GOT3 (cell line): ENCODE results near the gene CDK11B.
"Not testable (repeated sequence)": the region's sequence is repeated elsewhere in the genome, so short reads cannot be mapped to it uniquely, and the experiment has no call there.

Experiments used
- DNase-seq: peaks from one replicate; lab custom pipeline; 2025; ENCODE audit warnings: mixed read lengths; lab: John Stamatoyannopoulos, UW

The CDK11B gene

DNA sequence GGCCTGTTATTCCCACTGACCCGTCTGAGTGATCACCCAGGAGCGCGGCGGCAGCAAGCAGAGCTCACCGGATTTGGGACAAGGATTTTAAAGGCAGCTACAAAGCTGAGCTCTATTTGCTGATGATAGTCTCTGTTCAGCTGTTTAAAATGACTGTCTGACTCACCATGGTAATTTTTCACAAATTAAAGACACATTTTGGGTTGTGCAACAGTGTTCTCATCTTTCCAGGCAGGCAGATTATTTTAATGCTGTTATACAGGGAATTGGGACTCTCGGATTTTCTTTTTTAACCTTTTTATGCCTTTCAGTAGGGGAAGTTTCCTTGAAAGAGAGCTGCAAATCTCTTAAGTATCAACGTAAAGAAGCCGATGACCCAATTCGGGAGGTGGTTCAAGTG lies 3.6 kb upstream of the CDK11B start:
- DNase-seq: not testable (repeated sequence)

DNA sequence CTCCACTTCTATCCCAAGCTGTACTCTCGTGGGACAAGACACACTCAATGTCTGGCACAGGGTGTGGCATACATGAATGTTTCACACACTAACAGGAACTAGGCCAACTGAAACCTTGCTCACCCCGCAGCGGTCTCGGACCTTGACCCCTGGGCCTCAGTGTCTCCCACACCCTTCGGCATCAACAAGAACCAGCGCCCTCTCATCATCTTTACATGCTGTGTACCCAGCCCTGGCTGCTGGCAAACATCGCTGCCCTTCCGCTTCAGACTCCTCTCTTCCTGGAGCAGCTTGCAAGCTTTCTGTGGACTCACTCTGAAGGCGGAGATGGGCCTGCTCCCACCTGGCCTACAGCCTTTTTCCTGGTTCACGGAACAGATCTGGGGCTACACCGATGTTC lies 10.5 kb downstream of the CDK11B start:
- DNase-seq: not testable (repeated sequence)

DNA sequence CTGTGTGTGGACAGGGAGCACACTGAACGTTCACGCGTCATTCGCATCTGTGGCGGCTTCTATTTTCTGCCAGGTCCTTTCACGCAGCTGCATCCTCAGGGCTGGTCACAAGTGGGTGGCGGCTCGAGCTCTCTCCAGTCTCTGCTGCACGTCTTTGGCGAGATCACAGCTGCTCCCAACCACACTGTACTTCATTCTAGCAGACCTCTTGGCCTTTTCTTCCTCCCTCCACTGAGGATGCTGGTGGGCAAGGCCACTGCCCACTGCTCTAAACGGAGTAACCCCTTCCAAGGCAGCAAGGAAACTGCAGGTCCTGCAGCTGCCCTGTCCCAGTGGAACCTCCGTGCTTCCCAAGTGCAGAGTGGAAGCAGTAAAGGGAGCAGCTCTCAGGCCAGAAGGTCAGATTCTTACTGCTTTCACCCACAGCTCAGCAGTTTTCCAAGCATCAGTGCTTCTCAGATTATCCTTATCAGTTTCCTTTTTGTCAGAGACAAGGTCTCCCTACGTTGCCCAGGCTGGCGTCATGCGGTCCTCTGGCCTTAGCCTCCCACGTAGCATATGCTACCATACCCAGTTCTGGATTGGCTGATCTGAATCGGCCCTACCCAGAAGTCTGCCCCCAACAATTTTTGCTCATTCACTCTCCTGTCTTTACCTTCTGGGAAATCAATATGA lies 11.1 kb downstream of the CDK11B start:
- not testable (repeated sequence) for DNase-seq

DNA sequence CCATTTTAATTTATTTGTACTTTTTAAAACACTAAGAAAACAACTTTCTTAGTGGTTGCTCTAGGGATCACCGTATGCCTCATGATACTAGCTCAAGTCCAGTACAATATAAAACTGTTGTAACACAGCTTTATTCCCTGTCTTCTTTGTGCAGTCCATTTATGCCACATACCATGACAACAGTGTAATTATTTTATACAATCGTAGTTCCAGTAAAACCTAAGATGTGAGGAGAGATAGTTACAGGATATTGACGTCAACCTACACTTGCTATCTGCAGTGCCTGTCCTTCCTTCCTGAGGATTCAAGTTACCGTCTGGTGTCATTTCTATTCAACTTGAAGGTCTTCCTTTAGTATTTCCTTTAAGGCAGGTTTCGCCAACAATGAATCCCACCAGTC lies 12.5 kb downstream of the CDK11B start:
- DNase-seq: not testable (repeated sequence)

DNA sequence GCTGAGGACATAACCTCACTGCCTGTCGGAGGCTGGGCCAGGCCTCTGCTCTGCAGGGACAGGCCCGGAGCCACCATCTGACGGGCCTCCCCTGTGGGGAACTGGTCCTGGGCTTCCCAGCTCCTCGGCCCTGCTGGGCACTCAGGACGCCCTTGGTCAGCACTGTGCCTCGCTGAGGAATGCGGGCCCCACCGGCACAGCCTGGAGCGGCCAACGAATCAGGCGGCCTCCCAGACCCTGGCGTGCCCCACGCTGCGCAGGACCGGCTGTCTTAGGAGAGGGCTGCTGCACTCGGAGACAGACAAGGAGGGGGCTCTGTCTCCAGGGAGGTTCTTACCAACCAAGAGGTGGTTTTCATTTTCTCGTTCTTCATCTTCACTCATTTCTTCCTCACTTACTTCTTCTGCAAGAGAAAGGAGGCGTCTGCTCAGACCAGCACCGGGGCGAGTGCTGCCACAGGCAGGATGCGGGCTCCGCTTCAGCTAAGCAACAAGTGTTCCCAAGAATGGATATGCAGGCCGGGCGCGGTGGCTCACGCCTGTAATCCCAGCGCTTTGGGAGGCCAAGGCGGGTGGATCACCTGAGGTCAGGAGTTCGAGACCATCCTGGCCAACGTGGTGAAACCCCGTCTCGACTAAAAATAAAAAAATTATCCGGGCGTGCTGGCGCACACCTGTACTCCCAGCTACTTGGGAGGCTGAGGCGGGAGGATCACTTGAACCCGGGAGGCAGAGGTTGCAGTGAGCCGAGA lies 17.9 kb downstream of the CDK11B start:
- not testable (repeated sequence) for DNase-seq

DNA sequence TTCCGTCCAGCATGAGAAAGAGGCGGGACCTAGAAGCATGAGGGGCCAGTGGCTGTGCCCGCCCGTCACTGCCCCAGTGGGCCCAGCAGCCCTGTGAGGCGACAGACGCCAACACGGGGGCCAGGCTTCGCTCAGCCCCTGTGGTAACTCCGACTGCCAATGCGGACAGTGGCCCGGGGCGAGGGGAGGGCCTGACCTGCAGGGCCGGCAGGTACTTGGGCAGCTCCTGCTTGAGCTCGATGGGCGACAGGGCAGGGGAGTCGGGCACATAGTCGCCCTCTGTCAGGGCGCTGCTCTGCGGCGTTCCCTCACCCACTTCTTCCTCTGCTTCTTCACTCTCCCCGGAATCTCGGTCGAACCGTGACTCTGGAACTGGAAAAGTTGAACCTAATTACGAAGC lies 18.7 kb downstream of the CDK11B start:
- DNase-seq: not testable (repeated sequence)

DNA sequence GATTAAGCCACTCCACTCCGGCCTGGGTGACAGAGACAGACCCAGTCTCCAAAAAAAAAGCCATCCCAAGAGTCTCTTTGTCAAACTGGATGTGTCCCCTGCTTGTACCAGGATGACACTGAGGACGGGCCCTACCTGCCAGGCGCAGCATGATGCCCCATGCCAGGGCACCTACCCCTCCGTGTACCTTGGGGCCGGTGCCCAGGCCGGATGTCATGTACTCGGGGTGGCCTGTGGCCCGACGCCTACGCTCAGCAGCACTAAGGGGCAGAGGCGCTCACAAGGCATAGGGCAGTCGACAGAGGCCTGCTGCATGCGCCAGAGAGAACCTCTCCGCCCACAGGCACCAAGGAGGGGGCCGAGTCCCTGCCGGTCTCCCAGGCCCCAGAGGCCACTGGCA lies 19.4 kb downstream of the CDK11B start:
- DNase-seq: not testable (repeated sequence)

DNA sequence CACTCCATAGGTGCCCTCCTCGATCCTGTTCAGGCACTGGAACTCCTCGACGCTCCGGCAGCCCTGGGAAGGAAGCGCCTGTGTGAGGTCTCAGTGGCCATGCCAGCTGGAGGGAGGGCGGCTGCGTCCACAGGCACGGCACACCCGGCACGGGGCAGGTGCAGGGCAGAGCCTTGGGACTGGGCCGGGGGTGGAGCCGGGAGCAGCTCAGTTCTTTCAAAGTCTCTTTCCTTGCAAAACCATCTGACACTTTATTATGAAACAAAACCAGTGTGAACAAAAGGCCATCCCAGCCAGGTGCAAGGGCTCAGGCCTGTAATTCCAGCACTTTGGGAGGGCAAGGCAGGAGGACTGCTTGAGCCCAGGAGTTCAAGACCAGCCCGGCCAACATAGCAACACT lies 20.3 kb downstream of the CDK11B start:
- DNase-seq: not testable (repeated sequence)

DNA sequence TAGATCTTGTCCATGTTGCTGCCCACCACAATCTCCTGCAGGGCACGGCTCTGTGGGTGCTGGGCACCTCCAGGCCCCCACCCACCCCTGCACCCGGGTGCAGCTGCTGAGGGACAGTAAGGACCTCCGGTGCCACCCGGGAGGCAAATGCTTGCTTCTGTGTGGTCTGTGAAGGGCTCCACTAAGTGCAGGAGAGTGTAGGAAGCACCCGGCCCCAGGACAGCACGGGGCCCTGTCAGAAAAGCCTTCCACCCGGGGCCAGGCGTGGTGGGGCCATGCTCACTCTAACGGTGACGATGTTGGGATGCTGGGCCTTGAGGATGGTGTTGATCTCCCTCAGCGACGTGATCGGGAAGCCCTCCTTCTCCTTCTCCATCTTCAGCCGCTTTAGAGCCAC lies 21.3 kb downstream of the CDK11B start:
- DNase-seq: not testable (repeated sequence)

DNA sequence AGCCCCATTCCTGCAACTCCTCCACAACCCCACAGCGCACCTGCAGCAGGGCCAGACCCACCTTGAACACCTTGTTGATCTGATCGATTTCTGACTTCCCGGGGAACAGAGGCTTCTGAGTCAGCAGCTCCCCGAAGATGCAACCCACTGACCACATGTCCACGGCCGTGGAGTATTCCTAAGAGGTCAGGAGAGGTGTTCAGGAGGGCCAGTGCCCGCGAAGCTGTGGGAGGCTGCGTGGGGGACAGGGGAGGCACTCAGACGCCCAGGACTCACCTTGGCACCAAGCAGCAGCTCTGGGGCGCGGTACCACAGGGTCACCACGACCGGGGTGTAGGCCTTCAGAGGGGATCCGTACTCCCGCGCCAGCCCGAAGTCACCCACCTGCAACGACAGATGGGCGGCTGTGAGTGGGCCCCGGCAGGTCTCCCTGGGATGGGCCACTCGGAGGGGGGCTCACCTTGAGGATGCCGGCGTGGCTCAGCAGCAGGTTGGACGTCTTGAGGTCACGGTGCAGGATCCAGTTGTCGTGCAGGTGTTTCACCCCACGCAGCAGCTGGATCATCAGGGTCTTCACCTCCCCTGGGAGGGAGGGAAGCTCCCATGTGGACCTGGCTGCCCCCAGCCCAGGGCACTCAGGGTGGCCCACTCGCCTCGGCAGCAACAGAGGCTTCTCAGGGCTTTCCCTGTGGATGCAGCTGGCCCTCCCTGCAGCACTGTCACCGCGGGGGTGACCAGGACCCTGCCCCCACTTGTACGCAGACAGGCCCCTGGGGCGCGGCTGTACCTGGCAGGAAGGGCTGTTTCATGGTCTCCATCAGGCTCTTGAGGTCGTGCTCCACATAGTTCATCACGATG lies 22.0 kb downstream of the CDK11B start:
- not testable (repeated sequence) for DNase-seq

DNA sequence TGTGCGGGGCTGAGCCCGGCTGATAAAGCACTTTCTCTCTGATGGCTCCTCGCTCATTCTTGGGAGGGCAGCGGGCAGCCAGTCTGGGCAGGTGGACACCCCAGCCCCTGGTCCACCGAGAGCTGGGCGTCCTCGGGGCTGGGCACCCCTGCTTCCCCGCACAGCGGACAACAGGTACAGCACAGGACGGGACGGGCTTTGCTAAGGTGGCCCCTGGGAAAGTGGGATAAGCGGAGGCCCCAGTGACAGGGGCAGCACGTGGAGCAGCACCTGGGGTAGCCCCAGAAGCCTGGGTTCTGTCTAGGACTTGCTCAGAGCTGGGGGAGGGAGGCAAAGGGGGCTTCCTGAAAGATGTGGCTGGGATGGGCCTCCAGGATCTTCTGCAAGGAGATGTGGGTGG lies 24.2 kb downstream of the CDK11B start:
- not testable (repeated sequence) for DNase-seq

DNA sequence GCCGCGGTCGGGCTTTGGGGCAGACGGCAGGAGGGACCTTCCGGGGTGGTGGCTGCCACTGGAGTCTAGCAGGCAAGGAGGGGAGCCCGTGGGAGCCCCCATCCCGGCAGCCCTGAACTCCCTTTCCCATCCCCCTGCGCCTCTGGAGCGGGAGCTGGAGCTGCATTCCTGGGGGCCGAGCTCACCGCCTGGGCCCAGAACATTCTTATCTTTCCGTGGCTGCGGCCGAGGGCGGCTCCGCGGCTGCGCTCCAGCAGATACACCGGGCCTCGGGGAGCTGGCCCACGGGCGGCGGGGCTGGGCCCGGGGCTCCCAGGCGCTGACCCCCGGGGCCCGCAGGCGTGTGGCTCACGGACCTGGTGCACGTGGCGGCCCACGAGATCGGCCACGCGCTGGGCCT lies 25.4 kb downstream of the CDK11B start:
- DNase-seq: not testable (repeated sequence)

DNA sequence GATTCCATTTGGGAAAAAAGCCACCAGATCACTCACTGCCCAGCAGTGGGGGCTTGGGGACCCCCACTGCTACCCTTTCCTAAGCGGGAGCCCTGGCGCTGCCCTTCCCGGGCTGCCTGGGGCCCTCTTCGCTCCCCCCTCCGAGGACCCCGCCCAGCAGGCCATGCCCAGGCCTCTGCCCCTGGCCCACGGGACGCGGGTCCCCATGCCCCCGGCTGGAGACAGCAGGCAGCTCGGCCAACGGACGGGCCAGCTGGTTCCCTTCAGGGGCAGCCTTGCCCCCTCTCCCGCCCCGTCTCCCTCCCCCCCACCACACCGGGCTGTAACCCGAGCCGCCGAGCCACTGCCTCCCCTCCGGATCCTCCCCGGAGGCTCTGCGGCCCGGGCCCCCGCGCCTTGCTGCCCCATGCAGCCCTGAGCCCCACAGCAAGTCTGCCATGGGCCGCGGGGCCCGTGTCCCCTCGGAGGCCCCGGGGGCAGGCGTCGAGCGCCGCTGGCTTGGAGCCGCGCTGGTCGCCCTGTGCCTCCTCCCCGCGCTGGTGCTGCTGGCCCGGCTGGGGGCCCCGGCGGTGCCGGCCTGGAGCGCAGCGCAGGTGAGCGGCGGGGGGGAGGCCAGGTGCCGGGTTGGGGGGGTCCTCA lies 26.9 kb downstream of the CDK11B start, which contains the start of gene MMP23B:
MMP23B (plus strand) TSS at position 392 of the 639 bp plus-strand sequence; CDS start at position 438, 46 bp downstream.
- DNase-seq: no peak

DNA sequence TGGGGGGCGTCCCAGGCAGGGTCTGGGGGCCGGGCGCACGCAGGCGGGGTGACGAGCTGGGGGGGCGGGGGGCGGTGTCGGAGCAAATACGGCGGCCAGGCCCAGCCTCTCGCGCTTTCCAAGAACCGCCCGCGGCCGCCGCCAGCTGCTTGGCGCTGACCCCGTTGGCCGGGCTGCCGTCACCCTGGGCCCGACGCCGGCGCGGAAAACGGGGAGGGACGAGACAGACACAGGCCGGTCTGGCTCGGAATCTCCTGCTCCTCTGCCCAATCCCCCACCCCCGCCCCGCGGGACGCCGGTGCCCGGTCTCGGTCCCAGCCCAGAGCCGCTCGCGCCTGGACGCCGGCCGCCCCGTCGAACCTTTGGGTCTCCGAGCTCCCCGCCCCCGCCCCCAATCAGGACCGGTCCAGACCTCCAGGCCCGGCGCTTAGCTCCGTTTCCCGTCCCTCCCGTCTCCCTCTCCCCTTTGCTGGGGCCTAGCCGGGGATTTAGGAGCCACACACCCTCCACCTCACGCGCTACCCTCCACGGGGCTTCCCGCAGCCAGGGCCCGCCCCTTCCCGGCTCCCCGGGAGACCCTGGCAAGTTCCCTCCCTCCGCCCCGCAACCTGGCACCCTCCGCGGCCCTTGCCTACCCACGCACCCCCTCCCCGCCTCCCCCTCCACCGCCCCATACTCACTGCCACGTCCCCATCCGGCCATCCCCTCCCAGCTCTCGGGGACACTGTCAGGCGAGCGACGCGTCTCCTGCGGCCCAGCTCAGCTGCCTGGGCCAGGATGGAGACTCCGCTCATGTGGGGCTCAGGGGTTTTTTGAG lies 27.6 kb downstream of the CDK11B start:
- DNase-seq: no peak

DNA sequence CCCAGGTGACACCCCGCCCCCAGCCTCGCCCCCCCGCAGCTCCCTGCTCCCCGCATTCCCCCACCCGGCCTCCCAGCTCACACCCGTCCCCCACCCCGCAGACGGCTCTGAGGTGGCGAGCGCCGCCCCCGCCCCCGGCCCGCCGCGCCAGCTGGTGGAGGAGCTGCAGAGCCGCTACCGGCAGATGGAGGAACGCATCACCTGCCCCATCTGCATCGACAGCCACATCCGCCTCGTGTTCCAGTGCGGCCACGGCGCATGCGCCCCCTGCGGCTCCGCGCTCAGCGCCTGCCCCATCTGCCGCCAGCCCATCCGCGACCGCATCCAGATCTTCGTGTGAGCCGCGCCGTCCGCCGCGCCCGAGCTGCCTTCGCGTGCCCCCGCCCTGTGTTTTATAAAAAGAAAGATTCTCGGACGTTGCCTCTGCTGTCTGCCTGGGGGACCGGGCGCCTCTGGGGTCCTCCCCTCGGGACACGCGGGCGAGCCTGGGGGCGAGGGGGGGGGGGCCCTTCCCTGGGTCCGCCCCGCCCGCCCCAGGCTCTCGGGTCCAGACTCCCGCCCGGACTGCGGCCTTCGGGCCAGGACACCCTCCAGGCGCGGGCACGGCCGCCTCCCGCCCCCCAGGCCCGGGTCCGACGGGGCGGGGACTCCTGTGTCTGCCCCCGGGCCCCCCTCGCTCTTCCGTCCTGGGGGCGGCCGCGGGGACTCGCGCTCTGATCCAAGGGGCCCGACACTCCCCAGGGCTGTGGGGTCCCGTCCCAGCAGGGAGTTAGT lies 28.4 kb downstream of the CDK11B start:
- no peak for DNase-seq

DNA sequence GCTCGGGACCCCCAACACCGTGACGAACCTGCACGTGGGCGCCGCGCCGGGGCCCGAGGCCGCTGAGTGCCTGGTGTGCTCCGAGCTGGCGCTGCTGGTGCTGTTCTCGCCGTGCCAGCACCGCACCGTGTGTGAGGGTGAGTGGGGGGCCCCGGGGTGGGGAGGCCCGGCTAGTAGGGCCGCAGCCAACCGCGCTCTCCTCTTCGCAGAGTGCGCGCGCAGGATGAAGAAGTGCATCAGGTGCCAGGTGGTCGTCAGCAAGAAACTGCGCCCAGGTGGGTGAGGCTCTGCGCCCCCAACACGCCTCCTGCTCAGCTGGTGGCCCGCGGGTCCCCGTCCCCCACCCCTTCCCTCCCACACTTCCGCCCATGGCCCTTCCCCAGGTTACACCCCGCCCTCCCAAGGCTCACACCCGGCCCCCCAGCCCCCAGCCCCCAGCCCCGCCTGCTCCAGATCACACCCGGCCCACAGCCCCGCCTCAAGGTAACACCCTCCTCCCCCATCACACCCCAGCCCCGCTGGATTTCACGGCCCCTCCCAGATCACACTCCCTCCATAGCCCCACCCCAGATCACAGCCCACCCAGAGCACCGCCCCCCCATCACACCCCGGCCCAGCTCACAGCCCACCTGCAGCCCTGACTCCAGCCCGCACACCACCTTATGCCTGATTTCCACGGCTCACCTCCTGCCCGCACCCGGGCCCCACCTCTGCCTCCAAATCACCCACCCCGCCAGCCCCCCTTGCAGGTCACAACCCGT lies 29.2 kb downstream of the CDK11B start:
- DNase-seq: no peak

DNA sequence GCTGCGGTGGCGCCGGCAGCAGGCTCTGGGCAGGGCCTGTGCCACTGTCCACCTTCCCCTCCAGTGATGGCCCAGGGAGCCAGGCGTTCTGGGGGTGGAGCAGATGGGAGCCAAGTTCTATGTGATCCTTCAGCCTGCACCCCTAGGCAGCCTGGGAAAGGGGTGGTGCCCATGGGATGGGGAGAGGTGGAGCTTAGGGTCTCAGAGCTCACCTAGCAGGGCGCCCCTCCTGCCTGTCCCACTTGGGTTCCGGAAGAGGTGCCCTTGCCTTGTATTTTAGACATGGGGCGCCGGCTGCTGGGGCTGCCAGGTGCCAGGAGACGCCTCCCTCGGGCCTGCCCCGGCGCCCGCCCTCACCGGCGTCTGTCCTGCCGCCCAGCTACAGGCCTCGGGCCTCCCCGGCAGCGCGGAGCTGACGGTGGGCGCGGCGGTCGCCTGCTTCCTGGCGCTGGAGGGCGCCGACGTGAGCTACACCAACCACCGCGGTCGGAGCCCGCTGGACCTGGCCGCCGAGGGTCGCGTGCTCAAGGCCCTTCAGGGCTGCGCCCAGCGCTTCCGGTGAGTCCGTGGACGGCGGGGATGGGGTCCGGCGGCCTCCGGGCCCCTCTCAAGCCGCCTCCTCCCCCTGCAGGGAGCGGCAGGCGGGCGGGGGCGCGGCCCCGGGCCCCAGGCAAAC lies 29.9 kb downstream of the CDK11B start:
- DNase-seq: no peak

DNA sequence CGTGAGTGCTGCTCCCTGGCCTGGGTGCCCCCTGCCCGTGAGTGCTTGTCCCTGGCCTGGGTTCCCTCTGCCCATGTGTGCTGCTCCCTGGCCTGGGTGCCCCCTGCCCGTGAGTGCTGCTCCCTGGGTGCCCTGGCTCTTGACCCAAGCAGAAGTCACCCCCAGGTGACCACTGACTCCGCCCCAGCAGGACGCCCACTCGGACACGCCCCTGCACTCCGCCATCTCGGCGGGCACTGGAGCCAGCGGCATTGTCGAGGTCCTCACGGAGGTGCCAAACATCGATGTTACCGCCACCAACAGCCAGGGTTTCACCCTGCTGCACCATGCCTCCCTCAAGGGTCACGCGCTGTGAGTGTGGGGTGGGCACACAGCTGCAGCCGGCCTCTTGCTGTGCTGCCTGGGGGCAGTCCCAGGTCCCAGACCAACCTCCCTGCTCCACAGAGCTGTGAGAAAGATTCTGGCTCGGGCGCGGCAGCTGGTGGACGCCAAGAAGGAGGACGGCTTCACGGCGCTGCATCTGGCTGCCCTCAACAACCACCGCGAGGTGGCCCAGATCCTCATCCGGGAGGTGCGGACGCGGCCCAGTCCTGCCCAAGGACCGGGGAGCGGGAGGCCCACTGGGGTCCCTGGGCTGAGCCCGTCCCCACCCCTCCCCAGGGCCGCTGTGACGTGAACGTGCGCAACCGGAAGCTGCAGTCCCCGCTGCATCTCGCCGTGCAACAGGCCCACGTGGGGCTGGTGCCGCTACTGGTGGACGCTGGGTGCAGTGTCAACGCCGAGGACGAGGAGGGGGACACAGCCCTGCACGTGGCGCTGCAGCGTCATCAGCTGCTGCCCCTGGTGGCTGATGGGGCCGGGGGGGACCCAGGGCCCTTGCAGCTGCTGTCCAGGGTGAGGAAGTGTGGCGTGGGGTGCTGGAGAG lies 30.7 kb downstream of the CDK11B start:
- DNase-seq: no peak
